ENCODE data around the gene HBP1. TPM values are rescaled to one million over a fixed set of nuclear protein-coding genes. Genes with fewer than 3 reads are reported as not detected.

Gene HBP1
- total and polyA plus RNA-seq, 2 of the 13 experiments (the other 11 are each of a cell fraction or from before 2014, with no cell fraction given) = 22.9 to 44.1 TPM

DNA sequence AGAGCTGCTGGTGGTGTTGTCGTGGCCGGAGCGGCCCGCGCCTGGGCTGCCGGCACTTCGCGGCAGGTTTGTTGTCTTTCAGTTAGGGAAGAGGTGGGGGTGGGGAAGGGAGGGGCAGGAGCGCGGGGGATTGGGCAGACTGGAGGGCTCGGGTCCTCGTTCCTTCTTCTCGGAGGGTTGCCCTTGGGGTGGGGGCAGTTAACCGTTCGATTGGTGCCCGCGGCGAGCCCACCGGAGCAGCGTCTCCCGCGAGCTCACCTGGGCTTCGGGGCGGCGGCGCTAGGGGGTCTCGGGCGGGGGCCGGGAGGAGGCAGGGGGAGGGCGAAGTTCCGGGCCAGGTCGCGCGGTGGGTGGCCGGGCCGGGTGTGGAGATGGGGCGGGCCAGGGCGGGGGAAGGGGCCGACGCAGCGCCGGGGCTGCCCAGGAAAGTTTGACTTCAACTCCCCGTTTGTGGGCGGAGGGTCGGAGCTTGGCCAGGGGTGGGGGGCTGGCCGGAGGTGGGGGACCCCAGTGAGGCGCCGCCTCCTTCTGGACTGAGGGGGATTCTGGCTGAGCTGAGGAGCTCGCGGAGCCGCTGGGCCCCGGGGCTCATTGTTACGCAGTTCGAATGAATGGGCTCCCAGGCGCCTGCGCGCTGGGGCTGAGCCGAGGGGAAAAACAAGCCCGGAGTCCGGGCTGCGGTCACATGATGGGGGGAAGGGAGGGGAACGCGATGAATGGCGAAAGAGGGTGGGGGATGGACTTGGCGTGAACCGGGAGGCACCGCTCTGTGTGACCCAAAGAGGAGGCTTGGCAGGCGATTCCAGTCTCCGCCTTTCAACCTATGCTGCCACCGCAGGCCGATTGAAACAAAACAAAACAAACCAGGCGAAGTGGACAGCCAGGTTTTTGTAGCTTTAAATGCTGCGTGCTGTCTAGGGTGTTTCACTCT is 582 bp downstream of the HBP1 start (continued):
- TF ChIP-seq, protein P1, sequence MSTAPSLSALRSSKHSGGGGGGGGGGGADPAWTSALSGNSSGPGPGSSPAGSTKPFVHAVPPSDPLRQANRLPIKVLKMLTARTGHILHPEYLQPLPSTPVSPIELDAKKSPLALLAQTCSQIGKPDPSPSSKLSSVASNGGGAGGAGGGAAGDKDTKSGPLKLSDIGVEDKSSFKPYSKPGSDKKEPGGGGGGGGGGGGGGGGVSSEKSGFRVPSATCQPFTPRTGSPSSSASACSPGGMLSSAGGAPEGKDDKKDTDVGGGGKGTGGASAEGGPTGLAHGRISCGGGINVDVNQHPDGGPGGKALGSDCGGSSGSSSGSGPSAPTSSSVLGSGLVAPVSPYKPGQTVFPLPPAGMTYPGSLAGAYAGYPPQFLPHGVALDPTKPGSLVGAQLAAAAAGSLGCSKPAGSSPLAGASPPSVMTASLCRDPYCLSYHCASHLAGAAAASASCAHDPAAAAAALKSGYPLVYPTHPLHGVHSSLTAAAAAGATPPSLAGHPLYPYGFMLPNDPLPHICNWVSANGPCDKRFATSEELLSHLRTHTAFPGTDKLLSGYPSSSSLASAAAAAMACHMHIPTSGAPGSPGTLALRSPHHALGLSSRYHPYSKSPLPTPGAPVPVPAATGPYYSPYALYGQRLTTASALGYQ (CRISPR knock-in tag; IDR thresholded peaks at IDR 0.05) = peak; percentile 51; the same call in 1 of the 2 replicates
- 0 out of 2 replicates have a peak, but pooled peaks have one; percentile 53 for TF ChIP-seq ZNF256 (CRISPR knock-in tag; conservative IDR thresholded peaks at IDR 0.05)
- TF ChIP-seq JUN (CRISPR knock-in tag; IDR thresholded peaks at IDR 0.05) = 0 out of 2 replicates have a peak, but pooled peaks have one; percentile 35
- no peak for TF ChIP-seq ZNF629 (CRISPR knock-in tag; conservative IDR thresholded peaks at IDR 0.05)
- TF ChIP-seq, protein P2, sequence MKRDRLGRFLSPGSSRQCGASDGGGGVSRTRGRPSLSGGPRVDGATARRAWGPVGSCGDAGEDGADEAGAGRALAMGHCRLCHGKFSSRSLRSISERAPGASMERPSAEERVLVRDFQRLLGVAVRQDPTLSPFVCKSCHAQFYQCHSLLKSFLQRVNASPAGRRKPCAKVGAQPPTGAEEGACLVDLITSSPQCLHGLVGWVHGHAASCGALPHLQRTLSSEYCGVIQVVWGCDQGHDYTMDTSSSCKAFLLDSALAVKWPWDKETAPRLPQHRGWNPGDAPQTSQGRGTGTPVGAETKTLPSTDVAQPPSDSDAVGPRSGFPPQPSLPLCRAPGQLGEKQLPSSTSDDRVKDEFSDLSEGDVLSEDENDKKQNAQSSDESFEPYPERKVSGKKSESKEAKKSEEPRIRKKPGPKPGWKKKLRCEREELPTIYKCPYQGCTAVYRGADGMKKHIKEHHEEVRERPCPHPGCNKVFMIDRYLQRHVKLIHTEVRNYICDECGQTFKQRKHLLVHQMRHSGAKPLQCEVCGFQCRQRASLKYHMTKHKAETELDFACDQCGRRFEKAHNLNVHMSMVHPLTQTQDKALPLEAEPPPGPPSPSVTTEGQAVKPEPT (CRISPR knock-in tag; IDR thresholded peaks at IDR 0.05; ENCODE audit: low read depth) = no peak
- TF ChIP-seq CREB1 (IDR thresholded peaks at IDR 0.05) = peak; percentile 66
- no peak; the same call in 1 of the 2 replicates for TF ChIP-seq CREB1 (CRISPR knock-in tag; IDR thresholded peaks at IDR 0.05)
- TF ChIP-seq, protein P3, sequence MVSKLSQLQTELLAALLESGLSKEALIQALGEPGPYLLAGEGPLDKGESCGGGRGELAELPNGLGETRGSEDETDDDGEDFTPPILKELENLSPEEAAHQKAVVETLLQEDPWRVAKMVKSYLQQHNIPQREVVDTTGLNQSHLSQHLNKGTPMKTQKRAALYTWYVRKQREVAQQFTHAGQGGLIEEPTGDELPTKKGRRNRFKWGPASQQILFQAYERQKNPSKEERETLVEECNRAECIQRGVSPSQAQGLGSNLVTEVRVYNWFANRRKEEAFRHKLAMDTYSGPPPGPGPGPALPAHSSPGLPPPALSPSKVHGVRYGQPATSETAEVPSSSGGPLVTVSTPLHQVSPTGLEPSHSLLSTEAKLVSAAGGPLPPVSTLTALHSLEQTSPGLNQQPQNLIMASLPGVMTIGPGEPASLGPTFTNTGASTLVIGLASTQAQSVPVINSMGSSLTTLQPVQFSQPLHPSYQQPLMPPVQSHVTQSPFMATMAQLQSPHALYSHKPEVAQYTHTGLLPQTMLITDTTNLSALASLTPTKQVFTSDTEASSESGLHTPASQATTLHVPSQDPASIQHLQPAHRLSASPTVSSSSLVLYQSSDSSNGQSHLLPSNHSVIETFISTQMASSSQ (IDR thresholded peaks at IDR 0.05; ENCODE audit: low read depth) = no peak
- TF ChIP-seq, protein P3 (CRISPR knock-in tag; IDR thresholded peaks at IDR 0.05; ENCODE audit: borderline replicate concordance) = peak; percentile 72; the same call in 1 of the 2 replicates
- TF ChIP-seq HMG20A (CRISPR knock-in tag; IDR thresholded peaks at IDR 0.05; ENCODE audit: borderline replicate concordance) = peak; percentile 34; the same call in 1 of the 2 replicates
- TF ChIP-seq ZNF232 (CRISPR knock-in tag; IDR thresholded peaks at IDR 0.05; ENCODE audit: borderline replicate concordance) = peak; percentile 63; the same call in 1 of the 2 replicates
- TF ChIP-seq BORCS8-MEF2B (CRISPR knock-in tag; IDR thresholded peaks at IDR 0.05) = peak; percentile 67; the same call in 1 of the 2 replicates
- no peak for TF ChIP-seq GABPA (IDR thresholded peaks at IDR 0.05; ENCODE audit: low read depth, low read length)
- peak; percentile 53; the same call in 1 of the 2 replicates for TF ChIP-seq GABPA (CRISPR knock-in tag; IDR thresholded peaks at IDR 0.05; ENCODE audit: low read depth)
- peak; percentile 67; the same call in 1 of the 2 replicates for TF ChIP-seq YEATS2 (CRISPR knock-in tag; IDR thresholded peaks at IDR 0.05; ENCODE audit: borderline replicate concordance)
- TF ChIP-seq, protein P4, sequence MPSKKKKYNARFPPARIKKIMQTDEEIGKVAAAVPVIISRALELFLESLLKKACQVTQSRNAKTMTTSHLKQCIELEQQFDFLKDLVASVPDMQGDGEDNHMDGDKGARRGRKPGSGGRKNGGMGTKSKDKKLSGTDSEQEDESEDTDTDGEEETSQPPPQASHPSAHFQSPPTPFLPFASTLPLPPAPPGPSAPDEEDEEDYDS (CRISPR knock-in tag; IDR thresholded peaks at IDR 0.05) = peak; percentile 73
- 0 out of 2 replicates have a peak, but pooled peaks have one; percentile 42 for TF ChIP-seq ZC3H4 (CRISPR knock-in tag; IDR thresholded peaks at IDR 0.05; ENCODE audit: borderline replicate concordance)
- 0 out of 2 replicates have a peak, but pooled peaks have one; percentile 40 for TF ChIP-seq ZNF766 (CRISPR knock-in tag; IDR thresholded peaks at IDR 0.05; ENCODE audit: borderline replicate concordance)
- TF ChIP-seq ZZZ3 (CRISPR knock-in tag; IDR thresholded peaks at IDR 0.05; ENCODE audit: borderline replicate concordance) = peak; percentile 45; the same call in 1 of the 2 replicates
- peak; percentile 51; the same call in 1 of the 2 replicates for TF ChIP-seq FOXC1 (CRISPR knock-in tag; IDR thresholded peaks at IDR 0.05; ENCODE audit: borderline replicate concordance)

Measured in HepG2 (cell line).